ENCODE measurements around the gene AXL. TPM values are rescaled to one million over a fixed set of nuclear protein-coding genes. Genes with fewer than 3 reads are reported as not detected.
A peak's percentile ranks its signal among the peaks of the same experiment; 100 is the strongest.

Gene AXL
- total and polyA plus RNA-seq, 4 donors: 4.3 to 24.8 (median 12.1) TPM

DNA sequence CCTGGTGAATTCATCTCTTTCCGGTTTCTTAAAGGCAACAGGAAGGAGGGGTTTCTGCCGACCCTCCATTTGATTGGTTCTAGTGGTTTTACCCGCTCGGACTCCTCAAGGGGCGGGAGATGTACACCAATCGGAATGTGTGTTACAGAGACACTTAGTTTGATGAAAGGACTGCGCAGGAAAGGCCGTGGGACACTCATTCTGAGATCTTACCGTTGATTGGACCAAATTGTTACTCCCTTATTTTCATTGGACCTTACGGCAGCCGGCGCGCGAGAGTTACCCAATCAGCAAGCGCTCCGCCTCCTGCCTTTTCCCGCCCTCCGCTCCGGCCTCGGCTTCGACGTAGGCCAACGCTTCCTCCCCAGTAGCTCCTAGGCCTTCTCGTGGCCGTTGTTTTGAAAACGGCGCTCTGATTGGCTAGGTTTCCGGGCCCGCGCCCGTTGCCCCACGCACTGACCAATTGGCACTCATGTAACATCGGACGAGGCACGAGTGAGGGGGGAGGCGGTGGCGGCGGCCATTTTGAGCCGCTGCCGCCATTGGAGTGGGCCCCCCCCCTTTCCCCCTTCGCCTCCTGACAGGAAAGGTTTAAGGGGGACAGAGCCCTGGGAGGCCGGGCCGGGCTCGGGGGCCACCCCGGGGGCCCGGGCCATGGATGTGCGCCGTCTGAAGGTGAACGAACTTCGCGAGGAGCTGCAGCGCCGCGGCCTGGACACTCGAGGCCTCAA lies 45.0 kb downstream of the AXL start, which contains the start of gene HNRNPUL1:
TSS of gene HNRNPUL1 (plus strand) at position 523 of the 731 bp plus-strand sequence. CDS start at position 655, 132 bp downstream.
- under 1% methylated on average over 55 of the region's 55 CpGs for WGBS
- Histone ChIP-seq H3K9ac (ENCODE audit: low read depth in 1 of 2, low read length in 2 of 2) (peak within 1 kb of the TSS; percentile 90 to 93), H3K36me3 (ENCODE audit: control insufficient read depth in 4 of 4, insufficient read depth in 3 of 4, low read depth in 1 of 4, low read length in 3 of 4) (peaks cover 0 to 10% (median 9%) of the 10 kb centered on the region in 4 donors), H3K4me1 (ENCODE audit: control insufficient read depth in 4 of 4, insufficient read depth in 4 of 4, low read length in 3 of 4) (peaks cover 4 to 29% (median 14%) of the 10 kb centered on the region in 4 donors), H3K4me3 (ENCODE audit: low read depth in 1 of 3, low read length in 3 of 3) (peak within 1 kb of the TSS; percentile 68 to 93 (median 84)), H3K27me3 (ENCODE audit: control insufficient read depth in 4 of 4, insufficient read depth in 4 of 4, low read length in 3 of 4) (no peaks in the 10 kb centered on the region), H3K27ac (ENCODE audit: low read depth in 1 of 2, low read length in 2 of 2) (peak within 1 kb of the TSS; percentile 97 to 100), H3K9me3 (ENCODE audit: control insufficient read depth in 4 of 4, low read length in 3 of 4) (no peaks in the 10 kb centered on the region)
- peak; percentile 99 for DNase-seq (ENCODE audit: low spot score)
- TF ChIP-seq ATF3 (IDR thresholded peaks at IDR 0.05): peak; percentile 59
- TF ChIP-seq, protein P1, sequence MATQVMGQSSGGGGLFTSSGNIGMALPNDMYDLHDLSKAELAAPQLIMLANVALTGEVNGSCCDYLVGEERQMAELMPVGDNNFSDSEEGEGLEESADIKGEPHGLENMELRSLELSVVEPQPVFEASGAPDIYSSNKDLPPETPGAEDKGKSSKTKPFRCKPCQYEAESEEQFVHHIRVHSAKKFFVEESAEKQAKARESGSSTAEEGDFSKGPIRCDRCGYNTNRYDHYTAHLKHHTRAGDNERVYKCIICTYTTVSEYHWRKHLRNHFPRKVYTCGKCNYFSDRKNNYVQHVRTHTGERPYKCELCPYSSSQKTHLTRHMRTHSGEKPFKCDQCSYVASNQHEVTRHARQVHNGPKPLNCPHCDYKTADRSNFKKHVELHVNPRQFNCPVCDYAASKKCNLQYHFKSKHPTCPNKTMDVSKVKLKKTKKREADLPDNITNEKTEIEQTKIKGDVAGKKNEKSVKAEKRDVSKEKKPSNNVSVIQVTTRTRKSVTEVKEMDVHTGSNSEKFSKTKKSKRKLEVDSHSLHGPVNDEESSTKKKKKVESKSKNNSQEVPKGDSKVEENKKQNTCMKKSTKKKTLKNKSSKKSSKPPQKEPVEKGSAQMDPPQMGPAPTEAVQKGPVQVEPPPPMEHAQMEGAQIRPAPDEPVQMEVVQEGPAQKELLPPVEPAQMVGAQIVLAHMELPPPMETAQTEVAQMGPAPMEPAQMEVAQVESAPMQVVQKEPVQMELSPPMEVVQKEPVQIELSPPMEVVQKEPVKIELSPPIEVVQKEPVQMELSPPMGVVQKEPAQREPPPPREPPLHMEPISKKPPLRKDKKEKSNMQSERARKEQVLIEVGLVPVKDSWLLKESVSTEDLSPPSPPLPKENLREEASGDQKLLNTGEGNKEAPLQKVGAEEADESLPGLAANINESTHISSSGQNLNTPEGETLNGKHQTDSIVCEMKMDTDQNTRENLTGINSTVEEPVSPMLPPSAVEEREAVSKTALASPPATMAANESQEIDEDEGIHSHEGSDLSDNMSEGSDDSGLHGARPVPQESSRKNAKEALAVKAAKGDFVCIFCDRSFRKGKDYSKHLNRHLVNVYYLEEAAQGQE (IDR thresholded peaks at IDR 0.05): peak; percentile 6
- TF ChIP-seq, protein P2, sequence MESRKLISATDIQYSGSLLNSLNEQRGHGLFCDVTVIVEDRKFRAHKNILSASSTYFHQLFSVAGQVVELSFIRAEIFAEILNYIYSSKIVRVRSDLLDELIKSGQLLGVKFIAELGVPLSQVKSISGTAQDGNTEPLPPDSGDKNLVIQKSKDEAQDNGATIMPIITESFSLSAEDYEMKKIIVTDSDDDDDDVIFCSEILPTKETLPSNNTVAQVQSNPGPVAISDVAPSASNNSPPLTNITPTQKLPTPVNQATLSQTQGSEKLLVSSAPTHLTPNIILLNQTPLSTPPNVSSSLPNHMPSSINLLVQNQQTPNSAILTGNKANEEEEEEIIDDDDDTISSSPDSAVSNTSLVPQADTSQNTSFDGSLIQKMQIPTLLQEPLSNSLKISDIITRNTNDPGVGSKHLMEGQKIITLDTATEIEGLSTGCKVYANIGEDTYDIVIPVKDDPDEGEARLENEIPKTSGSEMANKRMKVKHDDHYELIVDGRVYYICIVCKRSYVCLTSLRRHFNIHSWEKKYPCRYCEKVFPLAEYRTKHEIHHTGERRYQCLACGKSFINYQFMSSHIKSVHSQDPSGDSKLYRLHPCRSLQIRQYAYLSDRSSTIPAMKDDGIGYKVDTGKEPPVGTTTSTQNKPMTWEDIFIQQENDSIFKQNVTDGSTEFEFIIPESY (IDR thresholded peaks at IDR 0.05): peak; percentile 55
- TF ChIP-seq, protein P3, sequence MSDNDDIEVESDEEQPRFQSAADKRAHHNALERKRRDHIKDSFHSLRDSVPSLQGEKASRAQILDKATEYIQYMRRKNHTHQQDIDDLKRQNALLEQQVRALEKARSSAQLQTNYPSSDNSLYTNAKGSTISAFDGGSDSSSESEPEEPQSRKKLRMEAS (IDR thresholded peaks at IDR 0.05): peak; percentile 82
- TF ChIP-seq GABPA (IDR thresholded peaks at IDR 0.05 in 1 of 2, conservative IDR thresholded peaks at IDR 0.05 in 1 of 2): peak; percentile 91 to 95
- TF ChIP-seq EGR1 (IDR thresholded peaks at IDR 0.05; ENCODE audit: low read depth in 2 of 2): peak; percentile 32 to 57
- TF ChIP-seq HNF4A (conservative IDR thresholded peaks at IDR 0.05): peak in 1 of 2 donors; percentile 2
- no peak for TF ChIP-seq RAD21 (IDR thresholded peaks at IDR 0.05)
- no peak for TF ChIP-seq TAF1 (conservative IDR thresholded peaks at IDR 0.05)
- no peak for TF ChIP-seq FOXA1 (IDR thresholded peaks at IDR 0.05)
- peak; percentile 46 to 52 for TF ChIP-seq RXRA (IDR thresholded peaks at IDR 0.05)
- peak; percentile 100 for TF ChIP-seq SP1 (IDR thresholded peaks at IDR 0.05)
- peak; percentile 100 for TF ChIP-seq YY1 (IDR thresholded peaks at IDR 0.05)

- H3K9me3 ChIP-seq (ENCODE audit: control insufficient read depth in 4 of 4, low read length in 3 of 4): no peaks in the 10 kb centered on the region
- peaks cover 4 to 29% (median 14%) of the 10 kb centered on the region in 4 donors for H3K4me1 ChIP-seq (ENCODE audit: control insufficient read depth in 4 of 4, insufficient read depth in 4 of 4, low read length in 3 of 4)
- peak overlapping the region; percentile 68 to 93 (median 84) for H3K4me3 ChIP-seq (ENCODE audit: low read depth in 1 of 3, low read length in 3 of 3)
- no peaks in the 10 kb centered on the region for H3K27me3 ChIP-seq (ENCODE audit: control insufficient read depth in 4 of 4, insufficient read depth in 4 of 4, low read length in 3 of 4)
- no peak for TF ChIP-seq YY1 (IDR thresholded peaks at IDR 0.05)
- TF ChIP-seq GABPA (IDR thresholded peaks at IDR 0.05 in 1 of 2, conservative IDR thresholded peaks at IDR 0.05 in 1 of 2): no peak
- TF ChIP-seq SP1 (IDR thresholded peaks at IDR 0.05): no peak
- TF ChIP-seq HNF4A (conservative IDR thresholded peaks at IDR 0.05): no peak
- TF ChIP-seq, protein P4, sequence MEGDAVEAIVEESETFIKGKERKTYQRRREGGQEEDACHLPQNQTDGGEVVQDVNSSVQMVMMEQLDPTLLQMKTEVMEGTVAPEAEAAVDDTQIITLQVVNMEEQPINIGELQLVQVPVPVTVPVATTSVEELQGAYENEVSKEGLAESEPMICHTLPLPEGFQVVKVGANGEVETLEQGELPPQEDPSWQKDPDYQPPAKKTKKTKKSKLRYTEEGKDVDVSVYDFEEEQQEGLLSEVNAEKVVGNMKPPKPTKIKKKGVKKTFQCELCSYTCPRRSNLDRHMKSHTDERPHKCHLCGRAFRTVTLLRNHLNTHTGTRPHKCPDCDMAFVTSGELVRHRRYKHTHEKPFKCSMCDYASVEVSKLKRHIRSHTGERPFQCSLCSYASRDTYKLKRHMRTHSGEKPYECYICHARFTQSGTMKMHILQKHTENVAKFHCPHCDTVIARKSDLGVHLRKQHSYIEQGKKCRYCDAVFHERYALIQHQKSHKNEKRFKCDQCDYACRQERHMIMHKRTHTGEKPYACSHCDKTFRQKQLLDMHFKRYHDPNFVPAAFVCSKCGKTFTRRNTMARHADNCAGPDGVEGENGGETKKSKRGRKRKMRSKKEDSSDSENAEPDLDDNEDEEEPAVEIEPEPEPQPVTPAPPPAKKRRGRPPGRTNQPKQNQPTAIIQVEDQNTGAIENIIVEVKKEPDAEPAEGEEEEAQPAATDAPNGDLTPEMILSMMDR (IDR thresholded peaks at IDR 0.05; ENCODE audit: low read depth, low read length, missing input control): no peak
- TF ChIP-seq RXRA (IDR thresholded peaks at IDR 0.05): no peak
- TF ChIP-seq TAF1 (conservative IDR thresholded peaks at IDR 0.05): no peak
- no peak for TF ChIP-seq FOXA2 (IDR thresholded peaks at IDR 0.05)
- TF ChIP-seq HNF4G (IDR thresholded peaks at IDR 0.05): no peak
- no peak for TF ChIP-seq RAD21 (IDR thresholded peaks at IDR 0.05)
- H3K9ac ChIP-seq (ENCODE audit: low read depth in 1 of 2, low read length in 2 of 2): peak overlapping the region; percentile 77 to 93
- DNase-seq (ENCODE audit: low spot score): peak; percentile 72
- WGBS: under 1% methylated on average over 75 of the region's 75 CpGs
- peaks cover 2 to 17% (median 16%) of the 10 kb centered on the region in 4 donors for H3K36me3 ChIP-seq (ENCODE audit: control insufficient read depth in 4 of 4, insufficient read depth in 3 of 4, low read depth in 1 of 4, low read length in 3 of 4)
- peak overlapping the region; percentile 97 to 100 for H3K27ac ChIP-seq (ENCODE audit: low read depth in 1 of 2, low read length in 2 of 2)
Observed at GRCh38 chr19:41264581-41265394, 45.8 kb downstream of the AXL start.

Measured in liver (tissue), 9 donors.